C4-2B (cell line): ENCODE results near the gene TRIM66.

Source experiments
- CTCF ChIP-seq: fragments of 450-650 bp; conservative IDR thresholded peaks from 2 replicates; pipeline ENCODE4 v1.5.1; 2017; ENCODE audit warnings: mild to moderate bottlenecking
- ZFX ChIP-seq: fragments of 450-650 bp; IDR thresholded peaks from 2 replicates; pipeline ENCODE4 v1.6.1; 2017

DNA sequence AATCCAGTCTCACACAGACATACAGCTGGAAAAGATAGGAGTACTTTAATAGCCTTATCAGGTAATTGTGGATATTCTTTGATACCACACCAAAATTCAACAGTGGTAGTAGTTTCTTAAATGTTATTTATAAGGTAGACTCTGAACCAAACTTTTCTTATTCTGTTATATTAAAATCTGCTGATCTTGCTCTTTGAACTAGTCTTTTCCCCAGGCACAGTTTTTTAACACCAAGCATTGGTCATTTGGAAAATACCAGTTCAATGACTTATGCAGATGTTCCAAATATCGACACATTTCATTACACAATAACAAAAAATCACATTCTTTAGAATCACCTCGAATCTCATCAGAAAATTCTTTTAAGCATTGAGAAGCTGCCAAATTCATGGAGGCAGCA, 7.6 kb downstream of the TRIM66 start:
- no peak for TF ChIP-seq CTCF
- TF ChIP-seq ZFX = no peak
